Mesodermal cell (in vitro differentiated cells): Measurements from ENCODE around the gene CCDC85A.

ENCODE experiments used
- H3K27ac ChIP-seq: 2 replicates; pipeline ENCODE4 v1.7.0; 2013; ENCODE audit warnings: mild to moderate bottlenecking, low read depth, low read length, moderate library complexity; ENCODE audit not compliant: severe bottlenecking
- H3K36me3 ChIP-seq: 2 replicates; pipeline ENCODE4 v1.7.1; 2013; ENCODE audit warnings: mild to moderate bottlenecking, low read length, moderate library complexity; ENCODE audit not compliant: control insufficient read depth, insufficient read depth
- H3K4me1 ChIP-seq: one replicate; pipeline ENCODE4 v1.7.1; 2013; ENCODE audit warnings: mild to moderate bottlenecking, low read length; ENCODE audit not compliant: insufficient read depth, control insufficient read depth, poor library complexity, severe bottlenecking
- H3K4me3 ChIP-seq: 2 replicates; pipeline ENCODE4 v1.7.0; 2013; ENCODE audit warnings: low read length, control low read depth, mild to moderate bottlenecking; ENCODE audit not compliant: insufficient read depth, poor library complexity, severe bottlenecking; ENCODE audit errors: extremely low read depth
- H3K9me3 ChIP-seq: 2 replicates; pipeline ENCODE4 v1.7.1; 2013; ENCODE audit warnings: mild to moderate bottlenecking, low read length, moderate library complexity; ENCODE audit not compliant: control insufficient read depth
- WGBS, 2 experiments: methylation state at CpG; one replicate each; pipeline ENCODE4 v1.1.5; 2013; ENCODE audit warnings: missing lambda C conversion rate in 2 of 2; ENCODE audit not compliant: insufficient coverage in 2 of 2; 5-methylcytosine and 5-hydroxymethylcytosine counted together

Gene CCDC85A

DNA sequence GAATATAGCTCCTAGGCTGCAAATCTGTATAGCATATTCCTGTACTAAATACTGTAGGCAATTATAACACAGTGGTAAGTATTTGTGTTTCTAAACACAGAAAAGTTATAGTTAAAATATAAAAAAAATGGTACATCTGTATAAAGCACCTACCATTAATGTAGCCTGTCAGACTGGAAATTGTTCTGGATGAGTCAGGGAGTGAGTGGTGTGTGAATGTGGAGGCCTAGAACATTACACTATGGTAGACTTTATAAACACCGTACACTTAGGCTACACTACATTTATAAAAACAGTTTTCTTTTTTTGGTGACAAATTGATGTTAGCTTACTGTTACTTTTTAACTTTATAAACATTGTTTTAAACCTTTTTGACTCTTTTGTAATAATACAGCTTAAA, 226.3 kb downstream of the CCDC85A start:
- no peaks in the 10 kb centered on the region for H3K36me3 ChIP-seq
- H3K9me3 ChIP-seq, result no peaks in the 10 kb centered on the region
- no peak overlapping the region for H3K27ac ChIP-seq
- H3K4me1 ChIP-seq, result no peaks in the 10 kb centered on the region
- no CpG with 5 or more reads among the region's 1 CpG for WGBS, 2 experiments
- no peak overlapping the region for H3K4me3 ChIP-seq

- no peaks in the 10 kb centered on the region for H3K9me3 ChIP-seq
- H3K4me3 ChIP-seq, result no peak overlapping the region
- WGBS, 2 experiments, result no CpG with 5 or more reads among the region's 1 CpG
- H3K4me1 ChIP-seq, result no peaks in the 10 kb centered on the region
- H3K27ac ChIP-seq, result no peak overlapping the region
- H3K36me3 ChIP-seq, result no peaks in the 10 kb centered on the region
Measured at GRCh38 chr2:56416500-56417176, 232.8 kb downstream of the CCDC85A start.
